Cardiac fibroblast (primary cell): Measurements from ENCODE around the gene LYRM4.
"Not testable (repeated sequence)": the region's sequence is repeated elsewhere in the genome, so short reads cannot be mapped to it uniquely, and the experiment has no call there.

Experiments
- DNase-seq, 2 donors: peaks; one replicate each; pipeline versions ENCODE4 v3.0.0 to v3.0.0-alpha.2; 2010; ENCODE audit warnings: low read depth in 2 of 2
- H3K4me3 ChIP-seq, 2 donors: replicated peaks in 1 of 2; 1 replicate in 1 of 2; 2 replicates in 1 of 2; pipeline ENCODE4 v1.5.1; 2011; ENCODE audit warnings: low read depth in 2 of 2, low read length in 2 of 2, mild to moderate bottlenecking in 2 of 2, moderate library complexity in 1 of 2
- TF ChIP-seq, protein P1 (sequence below): IDR thresholded peaks from one replicate; pipeline ENCODE4 v1.5.1; 2011; ENCODE audit warnings: low read depth, mild to moderate bottlenecking, low read length, inconsistent platforms

Gene LYRM4

DNA sequence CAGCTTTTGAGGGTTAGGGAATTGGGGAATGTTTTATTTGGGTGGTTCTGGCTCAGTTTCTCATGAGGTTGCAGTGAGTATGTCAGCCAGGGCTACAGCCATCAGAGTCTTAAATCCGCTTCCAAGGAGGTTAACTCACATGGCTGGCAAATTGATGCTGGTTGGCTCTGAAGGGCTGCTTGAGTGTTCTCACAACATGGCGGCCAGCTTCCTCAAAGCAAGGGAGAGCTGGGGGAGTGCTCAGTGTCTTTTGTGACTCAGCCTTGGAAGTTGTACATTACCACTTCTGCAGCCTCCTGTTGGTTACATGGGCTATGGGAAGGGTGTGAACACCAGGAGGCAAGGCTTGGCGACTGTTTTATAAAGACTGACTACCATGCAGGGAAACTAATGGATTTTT is 193.4 kb downstream of the LYRM4 start:
- TF ChIP-seq, protein P1, sequence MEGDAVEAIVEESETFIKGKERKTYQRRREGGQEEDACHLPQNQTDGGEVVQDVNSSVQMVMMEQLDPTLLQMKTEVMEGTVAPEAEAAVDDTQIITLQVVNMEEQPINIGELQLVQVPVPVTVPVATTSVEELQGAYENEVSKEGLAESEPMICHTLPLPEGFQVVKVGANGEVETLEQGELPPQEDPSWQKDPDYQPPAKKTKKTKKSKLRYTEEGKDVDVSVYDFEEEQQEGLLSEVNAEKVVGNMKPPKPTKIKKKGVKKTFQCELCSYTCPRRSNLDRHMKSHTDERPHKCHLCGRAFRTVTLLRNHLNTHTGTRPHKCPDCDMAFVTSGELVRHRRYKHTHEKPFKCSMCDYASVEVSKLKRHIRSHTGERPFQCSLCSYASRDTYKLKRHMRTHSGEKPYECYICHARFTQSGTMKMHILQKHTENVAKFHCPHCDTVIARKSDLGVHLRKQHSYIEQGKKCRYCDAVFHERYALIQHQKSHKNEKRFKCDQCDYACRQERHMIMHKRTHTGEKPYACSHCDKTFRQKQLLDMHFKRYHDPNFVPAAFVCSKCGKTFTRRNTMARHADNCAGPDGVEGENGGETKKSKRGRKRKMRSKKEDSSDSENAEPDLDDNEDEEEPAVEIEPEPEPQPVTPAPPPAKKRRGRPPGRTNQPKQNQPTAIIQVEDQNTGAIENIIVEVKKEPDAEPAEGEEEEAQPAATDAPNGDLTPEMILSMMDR = no peak
- DNase-seq = no peak
- no peak overlapping the region for H3K4me3 ChIP-seq

DNA sequence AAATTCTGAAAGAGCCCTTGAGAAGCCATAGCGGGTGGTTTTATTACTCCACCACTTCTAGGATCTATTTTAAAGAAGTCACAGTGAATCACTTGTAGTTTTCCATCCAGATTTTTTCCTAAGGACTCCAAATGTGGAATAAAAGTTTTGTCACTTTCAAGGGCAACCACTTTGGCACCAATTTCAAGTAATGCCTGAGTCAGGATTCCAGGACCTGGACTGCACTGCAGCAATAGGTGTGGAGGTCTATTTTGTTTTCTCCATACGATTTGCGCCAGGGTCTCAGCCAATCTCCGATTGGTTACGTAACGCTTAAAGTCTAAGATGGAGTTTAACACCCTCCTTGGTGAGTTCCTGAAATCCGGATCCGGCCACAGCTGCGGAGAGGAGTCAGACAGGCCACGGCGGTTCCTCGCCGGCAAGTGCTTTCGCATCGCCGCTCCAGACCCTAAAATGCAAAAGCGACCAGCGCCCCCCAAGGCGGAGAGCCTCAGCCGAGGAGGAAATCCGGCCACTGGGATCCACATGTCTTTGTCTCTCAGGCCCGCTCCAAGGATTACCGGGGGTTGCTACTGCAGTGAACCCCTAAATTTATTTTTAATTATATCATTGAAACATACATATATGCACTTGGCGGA is 194.2 kb downstream of the LYRM4 start:
- DNase-seq = no peak
- TF ChIP-seq, protein P1 = no peak

DNA sequence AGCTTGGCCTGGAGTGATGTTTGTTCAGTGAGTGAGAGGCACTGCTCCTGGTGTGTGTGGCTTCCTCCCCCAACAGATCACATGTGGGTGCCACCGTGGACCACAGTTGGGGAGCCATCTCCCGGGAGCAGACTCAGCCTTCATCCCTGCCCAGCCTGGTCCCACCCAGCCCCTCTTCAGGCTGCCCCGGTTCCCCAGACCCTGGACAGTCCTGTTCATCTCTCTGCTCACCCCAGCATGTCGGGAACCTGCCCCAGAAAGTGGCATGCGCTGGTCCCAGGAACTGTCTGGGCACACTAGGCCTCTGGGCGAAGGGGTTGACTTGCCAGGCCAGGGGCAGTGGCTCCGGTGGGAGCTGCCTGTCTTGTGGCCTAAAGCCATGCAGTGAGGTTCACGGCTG is 197.1 kb downstream of the LYRM4 start:
- H3K4me3 ChIP-seq = no peak overlapping the region
- DNase-seq = no peak
- TF ChIP-seq, protein P1 = no peak

More for the DNA sequence above, 194.2 kb downstream of the LYRM4 start:
- H3K4me3 ChIP-seq = no peak overlapping the region

DNA sequence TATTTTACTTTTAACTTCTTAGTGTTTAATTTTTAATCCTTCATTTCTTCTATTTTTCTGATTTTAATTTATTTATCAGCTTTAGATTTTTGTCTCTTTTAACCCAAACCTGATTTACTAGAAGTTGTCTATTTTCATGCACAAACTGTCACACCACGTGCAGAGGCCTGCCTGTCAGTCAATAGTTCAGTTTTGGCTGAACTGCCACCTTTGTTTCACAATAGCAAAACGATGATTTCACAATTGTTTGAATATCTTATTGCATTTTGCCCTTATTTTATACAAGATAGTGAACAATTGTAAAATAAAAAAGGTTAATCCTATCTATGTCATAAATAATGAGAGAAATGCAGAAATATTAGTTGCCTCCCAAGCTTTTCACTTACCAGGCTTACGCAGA is 199.6 kb downstream of the LYRM4 start:
- no peak overlapping the region for H3K4me3 ChIP-seq
- TF ChIP-seq, protein P1 = no peak
- peak in 1 of 2 donors; percentile 9 for DNase-seq

DNA sequence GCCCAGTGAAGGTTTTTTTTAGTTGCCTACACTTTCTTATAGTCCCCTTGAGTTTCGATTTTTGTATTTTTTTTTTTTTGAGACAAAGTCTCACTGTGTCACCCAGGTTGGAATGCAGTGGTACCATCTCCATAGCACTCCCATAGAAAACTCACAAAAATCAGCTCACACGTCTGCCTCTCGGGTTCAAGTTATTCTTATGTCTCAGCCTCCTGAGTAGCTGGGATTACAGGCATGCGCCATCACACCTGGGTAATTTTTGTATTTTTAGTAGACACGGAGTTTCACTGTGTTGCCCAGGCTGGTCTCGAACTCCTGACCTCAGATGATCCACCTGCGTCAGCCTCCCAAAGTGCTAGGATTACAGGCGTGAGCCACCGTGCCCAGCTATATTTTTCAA is 200.3 kb downstream of the LYRM4 start:
- DNase-seq, H3K4me3 ChIP-seq: not testable (repeated sequence)

DNA sequence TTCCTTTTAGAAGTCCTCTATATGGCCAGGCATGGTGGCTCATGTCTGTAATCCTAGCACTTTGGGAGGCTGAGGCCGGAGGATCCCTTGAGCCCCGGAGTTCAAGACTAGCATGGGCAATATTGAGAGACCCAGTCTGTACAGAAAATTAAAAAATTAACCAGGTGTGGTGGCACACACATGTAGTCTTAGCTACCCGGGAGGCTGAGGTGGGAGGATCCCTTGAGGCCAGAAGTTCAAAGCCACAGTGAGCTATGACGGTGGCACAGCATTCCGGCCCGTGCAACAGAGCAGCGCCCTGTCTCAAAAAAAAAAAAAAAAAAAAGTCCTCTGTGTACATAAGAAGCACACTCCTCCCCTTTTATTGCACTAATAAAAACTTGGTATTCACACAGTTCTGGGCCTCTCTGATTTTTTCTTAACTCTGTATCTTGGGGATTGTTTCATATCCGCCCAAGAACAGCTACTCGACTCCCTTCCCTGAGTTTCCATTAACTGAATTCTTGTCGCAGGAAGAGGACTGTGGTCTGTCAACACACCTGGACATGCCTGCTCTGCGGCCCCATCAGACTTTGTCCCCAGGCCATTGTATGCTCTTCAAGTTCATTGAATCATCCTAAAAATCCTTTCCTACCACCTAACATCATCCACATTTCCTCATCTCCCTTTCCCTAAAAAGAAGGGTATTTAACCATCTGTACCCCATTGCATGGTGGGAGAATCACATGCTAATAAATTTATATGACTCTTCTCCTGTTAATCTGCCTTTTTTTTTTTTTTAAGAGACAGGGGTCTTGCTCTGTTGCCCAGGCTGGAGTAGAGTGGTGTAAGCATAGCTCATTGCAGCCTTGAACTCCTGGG is 201.5 kb downstream of the LYRM4 start:
- DNase-seq = no peak
- TF ChIP-seq, protein P1 = no peak
- H3K4me3 ChIP-seq = no peak overlapping the region
